Mesodermal cell (in vitro differentiated cells): ENCODE measurements around the gene ANKMY1.
"Not testable (repeated sequence)": the region's sequence is repeated elsewhere in the genome, so short reads cannot be mapped to it uniquely, and the experiment has no call there.

ENCODE experiments used
- H3K27ac ChIP-seq: 2 replicates; pipeline ENCODE4 v1.7.0; 2013; ENCODE audit warnings: mild to moderate bottlenecking, low read depth, low read length, moderate library complexity; ENCODE audit not compliant: severe bottlenecking
- H3K36me3 ChIP-seq: 2 replicates; pipeline ENCODE4 v1.7.1; 2013; ENCODE audit warnings: mild to moderate bottlenecking, low read length, moderate library complexity; ENCODE audit not compliant: control insufficient read depth, insufficient read depth
- H3K4me1 ChIP-seq: one replicate; pipeline ENCODE4 v1.7.1; 2013; ENCODE audit warnings: mild to moderate bottlenecking, low read length; ENCODE audit not compliant: insufficient read depth, control insufficient read depth, poor library complexity, severe bottlenecking
- H3K4me3 ChIP-seq: 2 replicates; pipeline ENCODE4 v1.7.0; 2013; ENCODE audit warnings: low read length, control low read depth, mild to moderate bottlenecking; ENCODE audit not compliant: insufficient read depth, poor library complexity, severe bottlenecking; ENCODE audit errors: extremely low read depth
- H3K9me3 ChIP-seq: 2 replicates; pipeline ENCODE4 v1.7.1; 2013; ENCODE audit warnings: mild to moderate bottlenecking, low read length, moderate library complexity; ENCODE audit not compliant: control insufficient read depth
- WGBS, 2 experiments: methylation state at CpG; one replicate each; pipeline ENCODE4 v1.1.5; 2013; ENCODE audit warnings: missing lambda C conversion rate in 2 of 2; ENCODE audit not compliant: insufficient coverage in 2 of 2; 5-methylcytosine and 5-hydroxymethylcytosine counted together

The ANKMY1 gene

DNA sequence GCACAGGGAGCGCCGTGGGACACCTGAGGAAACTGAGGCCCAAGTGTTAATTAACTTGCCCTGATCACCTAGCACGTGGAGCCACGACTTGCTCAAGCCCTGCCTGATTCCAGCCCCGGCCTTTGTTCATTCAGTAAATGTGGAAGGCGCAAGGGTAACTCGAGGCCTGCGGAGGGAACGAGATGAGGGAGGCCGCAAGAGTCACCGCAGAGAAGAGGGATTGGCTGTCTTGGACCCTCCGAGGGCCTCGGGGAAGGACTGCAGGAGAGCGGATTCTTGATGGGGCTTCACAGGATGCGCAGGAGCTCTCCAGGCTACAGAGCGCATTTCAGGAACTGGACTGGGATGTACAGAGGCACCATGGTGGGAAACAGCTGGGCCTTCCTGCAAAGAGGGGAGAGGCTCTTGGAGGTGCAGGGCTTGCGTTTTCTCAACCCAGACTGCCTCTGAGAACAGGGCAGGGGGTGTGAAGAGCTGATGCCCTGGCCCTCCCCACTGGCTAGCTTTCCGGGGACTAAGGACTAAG, 511 bp upstream of the ANKMY1 start:
- no peak overlapping the region for H3K27ac ChIP-seq
- peaks cover 4% of the 10 kb centered on the region for H3K4me1 ChIP-seq
- no peaks in the 10 kb centered on the region for H3K9me3 ChIP-seq
- peak overlapping the region; percentile 32 for H3K4me3 ChIP-seq
- H3K36me3 ChIP-seq, result peaks cover 21% of the 10 kb centered on the region
- WGBS, 2 experiments, result 71 to 79% methylated on average over 16 to 18 of the region's 18 CpGs

- H3K9me3 ChIP-seq, result no peaks in the 10 kb centered on the region
- peaks cover 4% of the 10 kb centered on the region for H3K4me1 ChIP-seq
- no peak overlapping the region for H3K27ac ChIP-seq
- H3K36me3 ChIP-seq, result peaks cover 23% of the 10 kb centered on the region
- peak overlapping the region; percentile 32 for H3K4me3 ChIP-seq
- WGBS, 2 experiments, result 67 to 69% methylated on average over 37 to 45 of the region's 51 CpGs
These were observed 562 bp downstream of the ANKMY1 start for GRCh38 chr2:240557101-240557751.

GRCh38 chr2:240556553-240557100, 1.2 kb downstream of the ANKMY1 start:
- WGBS, 2 experiments, result 56 to 62% methylated on average over 6 to 8 of the region's 9 CpGs
- no peak overlapping the region for H3K27ac ChIP-seq
- H3K9me3 ChIP-seq, result peaks cover 6% of the 10 kb centered on the region
- no peak overlapping the region for H3K4me3 ChIP-seq
- H3K4me1 ChIP-seq, result peaks cover 4% of the 10 kb centered on the region
- peaks cover 27% of the 10 kb centered on the region for H3K36me3 ChIP-seq

DNA sequence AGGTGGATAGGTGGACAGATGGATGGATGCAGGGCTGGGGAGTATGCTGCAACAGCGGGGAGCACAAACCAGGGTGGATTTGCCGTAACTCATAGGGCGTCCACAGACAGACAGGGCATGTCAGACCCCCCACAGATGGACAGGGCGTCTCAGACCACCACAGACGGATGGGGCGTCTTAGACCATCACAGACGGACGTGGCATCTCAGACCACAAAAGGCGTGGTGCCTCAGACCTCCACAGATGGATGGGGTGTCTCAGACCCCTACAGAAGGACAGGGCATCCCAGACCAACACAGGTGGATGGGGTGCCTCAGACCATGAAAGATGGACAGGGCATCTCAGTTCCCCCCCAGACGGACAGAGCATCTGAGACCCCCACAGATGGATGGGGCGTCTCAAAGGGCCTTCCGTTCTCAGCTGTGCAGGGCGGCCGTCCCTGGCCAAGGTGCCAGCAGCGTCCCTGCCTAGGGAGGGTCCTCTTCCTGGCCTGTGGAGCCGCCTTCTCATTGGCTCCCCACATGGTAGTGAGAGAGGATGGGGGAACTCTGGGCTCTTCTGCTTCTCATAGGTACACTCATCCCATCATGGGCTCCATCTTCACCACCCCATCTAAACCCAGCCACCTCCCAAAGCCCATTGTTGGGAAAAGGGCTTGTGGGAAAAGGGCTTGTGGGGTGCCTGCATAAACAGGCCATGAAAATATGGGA, 2.1 kb downstream of the ANKMY1 start:
- Histone ChIP-seq H3K27ac (no peak overlapping the region), H3K4me1 (peaks cover 4% of the 10 kb centered on the region), H3K4me3 (no peak overlapping the region), H3K36me3 (peaks cover 34% of the 10 kb centered on the region), H3K9me3 (peaks cover 14% of the 10 kb centered on the region)
- WGBS, 2 experiments, result 95 to 96% methylated on average over 13 to 14 of the region's 16 CpGs

DNA sequence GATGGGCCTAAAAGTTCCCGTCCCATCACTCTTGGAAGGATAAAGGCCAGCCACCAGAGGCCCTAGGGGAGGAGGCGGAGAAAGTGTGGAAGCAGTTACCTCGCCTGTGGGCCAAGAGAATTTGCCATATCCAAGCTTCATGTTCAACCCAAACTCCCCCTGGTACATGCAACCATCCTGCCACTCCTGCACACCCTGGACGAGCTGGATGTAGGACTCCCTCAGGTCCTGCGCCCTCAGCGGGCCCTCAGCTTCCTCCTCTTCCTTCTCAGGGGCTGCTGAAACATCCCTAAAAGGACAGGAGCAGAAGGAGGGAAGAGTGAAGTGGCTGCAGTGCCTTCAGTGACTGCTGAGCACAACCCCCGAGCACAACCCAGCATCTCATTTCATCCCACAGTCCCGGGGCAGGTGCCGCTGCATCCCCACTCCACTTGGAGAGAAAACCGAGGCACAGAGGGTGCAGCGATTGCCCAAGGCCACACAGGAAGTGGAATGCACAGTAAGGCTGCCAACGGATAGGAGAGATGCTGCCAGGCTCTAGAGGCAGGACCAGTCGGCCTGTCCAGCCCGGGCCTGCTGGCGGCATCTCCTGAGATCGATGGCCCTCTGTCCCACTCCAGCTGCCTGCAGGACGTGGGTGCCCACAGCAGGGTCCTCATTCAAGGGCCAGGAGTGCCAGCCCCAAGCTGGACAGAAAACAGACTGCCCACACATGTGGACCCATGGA, 2.9 kb downstream of the ANKMY1 start:
- WGBS, 2 experiments, result 90 to 95% methylated on average over 12 to 13 of the region's 17 CpGs
- Histone ChIP-seq H3K9me3 (peaks cover 14% of the 10 kb centered on the region), H3K4me1 (peaks cover 4% of the 10 kb centered on the region), H3K27ac (no peak overlapping the region), H3K36me3 (peaks cover 35% of the 10 kb centered on the region), H3K4me3 (no peak overlapping the region)

GRCh38 chr2:240553956-240554480, 3.8 kb downstream of the ANKMY1 start:
- Histone ChIP-seq H3K9me3 (peaks cover 14% of the 10 kb centered on the region), H3K27ac (no peak overlapping the region), H3K4me3 (no peak overlapping the region), H3K4me1 (peaks cover 4% of the 10 kb centered on the region), H3K36me3 (peaks cover 35% of the 10 kb centered on the region)
- WGBS, 2 experiments, result 94 to 100% methylated on average over 5 to 7 of the region's 7 CpGs

- 0% methylated on average over 1 of the region's 1 CpG; no CpG with 5 or more reads in 1 of the 2 experiments for WGBS, 2 experiments
- H3K27ac ChIP-seq, result no peak overlapping the region
- H3K4me3 ChIP-seq, result no peak overlapping the region
- no peaks in the 10 kb centered on the region for H3K4me1 ChIP-seq
- peaks cover 14% of the 10 kb centered on the region for H3K9me3 ChIP-seq
- peaks cover 30% of the 10 kb centered on the region for H3K36me3 ChIP-seq
These were observed 6.0 kb downstream of the ANKMY1 start for GRCh38 chr2:240551811-240552210.

DNA sequence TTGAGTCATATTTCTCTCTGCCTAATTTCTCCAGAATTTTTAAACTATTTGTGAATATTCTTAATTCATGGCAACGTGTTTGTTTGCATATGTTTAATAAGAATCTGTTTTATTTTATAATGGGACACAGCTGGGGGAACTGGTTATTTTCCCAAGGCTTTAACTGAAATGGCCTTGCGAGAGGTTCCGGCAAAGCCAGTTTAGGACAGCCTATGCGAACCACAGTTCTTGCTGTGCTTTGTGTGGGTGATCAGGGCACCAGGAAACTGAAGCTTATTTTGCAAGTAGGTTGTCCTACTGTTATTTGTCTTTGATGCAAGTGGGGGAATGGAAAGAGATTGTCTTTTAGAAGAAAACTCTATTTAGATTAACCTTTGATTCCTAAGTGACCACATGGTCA, 6.5 kb downstream of the ANKMY1 start:
- 96 to 100% methylated on average over 4 of the region's 4 CpGs for WGBS, 2 experiments

GRCh38 chr2:240539906-240540305, 17.9 kb downstream of the ANKMY1 start:
- Histone ChIP-seq H3K4me1 (no peaks in the 10 kb centered on the region), H3K36me3 (peaks cover 44% of the 10 kb centered on the region), H3K27ac (no peak overlapping the region), H3K9me3 (peaks cover 6% of the 10 kb centered on the region), H3K4me3 (no peak overlapping the region)

More for the DNA sequence above, 6.5 kb downstream of the ANKMY1 start:
- Histone ChIP-seq H3K36me3 (peaks cover 30% of the 10 kb centered on the region), H3K4me1 (no peaks in the 10 kb centered on the region), H3K9me3 (peaks cover 14% of the 10 kb centered on the region), H3K27ac (no peak overlapping the region), H3K4me3 (no peak overlapping the region)

DNA sequence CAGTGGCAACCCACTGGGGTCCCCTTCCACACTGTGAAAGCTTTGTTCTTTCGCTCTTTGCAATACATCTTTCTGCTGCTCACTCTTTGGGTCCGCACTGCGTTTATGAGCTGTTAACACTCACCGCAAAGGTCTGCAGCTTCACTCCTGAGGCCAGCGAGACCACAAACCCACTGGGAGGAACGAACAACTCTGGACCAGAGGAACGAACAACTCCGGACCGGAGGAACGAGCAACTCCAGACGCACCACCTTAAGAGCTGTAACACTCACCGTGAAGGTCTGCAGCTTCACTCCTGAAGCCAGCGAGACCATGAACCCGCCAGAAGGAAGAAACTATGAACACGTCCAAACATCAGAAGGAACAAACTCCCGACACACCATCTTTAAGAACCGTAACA, 18.7 kb downstream of the ANKMY1 start:
- not testable (repeated sequence) for H3K27ac ChIP-seq, H3K4me3 ChIP-seq, H3K9me3 ChIP-seq, H3K4me1 ChIP-seq
- 93 to 97% methylated on average over 15 to 17 of the region's 17 CpGs for WGBS, 2 experiments
- H3K36me3 ChIP-seq, result peaks cover 44% of the 10 kb centered on the region
